ENCODE data around the gene POU2AF1. TPM values are rescaled to one million over a fixed set of nuclear protein-coding genes. Genes with fewer than 3 reads are reported as not detected.

POU2AF1 gene
- total and polyA plus RNA-seq, 2 experiments from 2014 or later = not detected

GRCh38 chr11:111363985-111364384, 15.1 kb downstream of the POU2AF1 start:
- ATAC-seq = no peak
- Histone ChIP-seq H3K4me1 (ENCODE audit: insufficient read depth) (no peaks in the 10 kb centered on the region), H3K27me3 (ENCODE audit: insufficient read depth) (no peaks in the 10 kb centered on the region), H4K20me1 (replicated peaks; ENCODE audit: insufficient read depth) (no peaks in the 10 kb centered on the region), H3K9me2 (ENCODE audit: insufficient read depth) (peaks cover 24% of the 10 kb centered on the region; the same call in 1 of the 2 replicates), H3K79me2 (replicated peaks; ENCODE audit: insufficient read depth) (no peaks in the 10 kb centered on the region), H3K36me3 (ENCODE audit: insufficient read depth) (no peaks in the 10 kb centered on the region), H2AFZ (no peak overlapping the region), H3F3A (replicated peaks; ENCODE audit: low read depth) (no peaks in the 10 kb centered on the region), H3K4me2 (no peak overlapping the region), H3K27ac (ENCODE audit: low read depth) (no peak overlapping the region), H3K4me3 (no peak overlapping the region)
- DNase-seq (ENCODE audit: low spot score) = no peak
- no peaks in the 10 kb centered on the region for H3K36me3 Mint-ChIP-seq (ENCODE audit: low read depth)
- H3K4me1 Mint-ChIP-seq = no peaks in the 10 kb centered on the region
- peaks cover 2% of the 10 kb centered on the region for H3K27me3 Mint-ChIP-seq (ENCODE audit: insufficient read depth, low read depth, poor library complexity)
- H3K27ac Mint-ChIP-seq = no peak overlapping the region
- H3K9me3 Mint-ChIP-seq = no peaks in the 10 kb centered on the region
- no peak for TF ChIP-seq JUNB (IDR thresholded peaks at IDR 0.05; ENCODE audit: unreplicated experiment)
- TF ChIP-seq, protein P1, sequence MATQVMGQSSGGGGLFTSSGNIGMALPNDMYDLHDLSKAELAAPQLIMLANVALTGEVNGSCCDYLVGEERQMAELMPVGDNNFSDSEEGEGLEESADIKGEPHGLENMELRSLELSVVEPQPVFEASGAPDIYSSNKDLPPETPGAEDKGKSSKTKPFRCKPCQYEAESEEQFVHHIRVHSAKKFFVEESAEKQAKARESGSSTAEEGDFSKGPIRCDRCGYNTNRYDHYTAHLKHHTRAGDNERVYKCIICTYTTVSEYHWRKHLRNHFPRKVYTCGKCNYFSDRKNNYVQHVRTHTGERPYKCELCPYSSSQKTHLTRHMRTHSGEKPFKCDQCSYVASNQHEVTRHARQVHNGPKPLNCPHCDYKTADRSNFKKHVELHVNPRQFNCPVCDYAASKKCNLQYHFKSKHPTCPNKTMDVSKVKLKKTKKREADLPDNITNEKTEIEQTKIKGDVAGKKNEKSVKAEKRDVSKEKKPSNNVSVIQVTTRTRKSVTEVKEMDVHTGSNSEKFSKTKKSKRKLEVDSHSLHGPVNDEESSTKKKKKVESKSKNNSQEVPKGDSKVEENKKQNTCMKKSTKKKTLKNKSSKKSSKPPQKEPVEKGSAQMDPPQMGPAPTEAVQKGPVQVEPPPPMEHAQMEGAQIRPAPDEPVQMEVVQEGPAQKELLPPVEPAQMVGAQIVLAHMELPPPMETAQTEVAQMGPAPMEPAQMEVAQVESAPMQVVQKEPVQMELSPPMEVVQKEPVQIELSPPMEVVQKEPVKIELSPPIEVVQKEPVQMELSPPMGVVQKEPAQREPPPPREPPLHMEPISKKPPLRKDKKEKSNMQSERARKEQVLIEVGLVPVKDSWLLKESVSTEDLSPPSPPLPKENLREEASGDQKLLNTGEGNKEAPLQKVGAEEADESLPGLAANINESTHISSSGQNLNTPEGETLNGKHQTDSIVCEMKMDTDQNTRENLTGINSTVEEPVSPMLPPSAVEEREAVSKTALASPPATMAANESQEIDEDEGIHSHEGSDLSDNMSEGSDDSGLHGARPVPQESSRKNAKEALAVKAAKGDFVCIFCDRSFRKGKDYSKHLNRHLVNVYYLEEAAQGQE (IDR thresholded peaks at IDR 0.05; ENCODE audit: unreplicated experiment) = no peak
- TF ChIP-seq, protein P2, sequence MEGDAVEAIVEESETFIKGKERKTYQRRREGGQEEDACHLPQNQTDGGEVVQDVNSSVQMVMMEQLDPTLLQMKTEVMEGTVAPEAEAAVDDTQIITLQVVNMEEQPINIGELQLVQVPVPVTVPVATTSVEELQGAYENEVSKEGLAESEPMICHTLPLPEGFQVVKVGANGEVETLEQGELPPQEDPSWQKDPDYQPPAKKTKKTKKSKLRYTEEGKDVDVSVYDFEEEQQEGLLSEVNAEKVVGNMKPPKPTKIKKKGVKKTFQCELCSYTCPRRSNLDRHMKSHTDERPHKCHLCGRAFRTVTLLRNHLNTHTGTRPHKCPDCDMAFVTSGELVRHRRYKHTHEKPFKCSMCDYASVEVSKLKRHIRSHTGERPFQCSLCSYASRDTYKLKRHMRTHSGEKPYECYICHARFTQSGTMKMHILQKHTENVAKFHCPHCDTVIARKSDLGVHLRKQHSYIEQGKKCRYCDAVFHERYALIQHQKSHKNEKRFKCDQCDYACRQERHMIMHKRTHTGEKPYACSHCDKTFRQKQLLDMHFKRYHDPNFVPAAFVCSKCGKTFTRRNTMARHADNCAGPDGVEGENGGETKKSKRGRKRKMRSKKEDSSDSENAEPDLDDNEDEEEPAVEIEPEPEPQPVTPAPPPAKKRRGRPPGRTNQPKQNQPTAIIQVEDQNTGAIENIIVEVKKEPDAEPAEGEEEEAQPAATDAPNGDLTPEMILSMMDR (conservative IDR thresholded peaks at IDR 0.05; ENCODE audit: low read depth in 2 of 2) = no peak
- TF ChIP-seq, protein P3, sequence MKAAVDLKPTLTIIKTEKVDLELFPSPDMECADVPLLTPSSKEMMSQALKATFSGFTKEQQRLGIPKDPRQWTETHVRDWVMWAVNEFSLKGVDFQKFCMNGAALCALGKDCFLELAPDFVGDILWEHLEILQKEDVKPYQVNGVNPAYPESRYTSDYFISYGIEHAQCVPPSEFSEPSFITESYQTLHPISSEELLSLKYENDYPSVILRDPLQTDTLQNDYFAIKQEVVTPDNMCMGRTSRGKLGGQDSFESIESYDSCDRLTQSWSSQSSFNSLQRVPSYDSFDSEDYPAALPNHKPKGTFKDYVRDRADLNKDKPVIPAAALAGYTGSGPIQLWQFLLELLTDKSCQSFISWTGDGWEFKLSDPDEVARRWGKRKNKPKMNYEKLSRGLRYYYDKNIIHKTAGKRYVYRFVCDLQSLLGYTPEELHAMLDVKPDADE (IDR thresholded peaks at IDR 0.05) = no peak
- no peak for TF ChIP-seq EZH2 (IDR thresholded peaks at IDR 0.05; ENCODE audit: low read depth, unreplicated experiment)
- TF ChIP-seq ZNF462 (CRISPR knock-in tag; IDR thresholded peaks at IDR 0.05) = no peak
- no peak for TF ChIP-seq STAT1 (IDR thresholded peaks at IDR 0.05; ENCODE audit: unreplicated experiment)
- no peak for TF ChIP-seq POLR2AphosphoS5 (IDR thresholded peaks at IDR 0.05; ENCODE audit: low read depth)
- no peak for TF ChIP-seq ZNF114 (CRISPR knock-in tag; IDR thresholded peaks at IDR 0.05)
- TF ChIP-seq EZH2phosphoT487 (IDR thresholded peaks at IDR 0.05; ENCODE audit: unreplicated experiment) = no peak
- no peak for TF ChIP-seq CREB1 (CRISPR knock-in tag; IDR thresholded peaks at IDR 0.05; ENCODE audit: low read depth)
- H3K4me3 Mint-ChIP-seq = no peak overlapping the region

Measured in GM23338 (cell line).